ENCODE measurements around the gene TMEM139. TPM values are rescaled to one million over a fixed set of nuclear protein-coding genes. Genes with fewer than 3 reads are reported as not detected.
A peak's percentile ranks its signal among the peaks of the same experiment; 100 is the strongest.

TMEM139 gene
- total RNA-seq (36.7 TPM), polyA plus RNA-seq (ENCODE audit: insufficient read depth, low read depth, low replicate concordance) (108 TPM)
- long read RNA-seq, donor 1, partial matches to known transcripts, result 0 of 3 reads
- long read RNA-seq, donor 1, other reads (novel, unspliced or antisense), result 0 of 3 reads
- long read RNA-seq, donor 2, partial matches to known transcripts, result 7 of 18 reads
- long read RNA-seq, donor 2, other reads (novel, unspliced or antisense), result 0 of 18 reads
- long read RNA-seq, donor 3, transcript TMEM139-208 (2 exons, 510 nt), result major isoform, 8 of 32 reads
- long read RNA-seq, donor 3, transcript TMEM139-201 (3 exons, 2,383 nt), result minor isoform, 5 of 32 reads
- long read RNA-seq, donor 3, partial matches to known transcripts, result 16 of 32 reads
- long read RNA-seq, donor 3, other reads (novel, unspliced or antisense), result 0 of 32 reads
- long read RNA-seq, donor 4, transcript TMEM139-201 (3 exons, 2,383 nt), result major isoform, 6 of 29 reads
- long read RNA-seq, donor 4, partial matches to known transcripts, result 17 of 29 reads
- long read RNA-seq, donor 4, other reads (novel, unspliced or antisense), result 0 of 29 reads
- long read RNA-seq, donor 5, result 0 reads
- long read RNA-seq, donor 6, transcript TMEM139-208 (2 exons, 510 nt), result major isoform, 6 of 34 reads
- long read RNA-seq, donor 6, partial matches to known transcripts, result 24 of 34 reads
- long read RNA-seq, donor 6, other reads (novel, unspliced or antisense), result 0 of 34 reads
- long read RNA-seq, donor 7, partial matches to known transcripts, result 0 of 11 reads
- long read RNA-seq, donor 7, other reads (novel, unspliced or antisense), result 4 of 11 reads
- long read RNA-seq, donor 8, partial matches to known transcripts, result 15 of 25 reads
- long read RNA-seq, donor 8, other reads (novel, unspliced or antisense), result 0 of 25 reads
- long read RNA-seq, donor 9, transcript TMEM139-208 (2 exons, 510 nt), result major isoform, 5 of 7 reads
- long read RNA-seq, donor 9, partial matches to known transcripts, result 0 of 7 reads
- long read RNA-seq, donor 9, other reads (novel, unspliced or antisense), result 0 of 7 reads
- long read RNA-seq, donor 10, partial matches to known transcripts, result 0 of 11 reads
- long read RNA-seq, donor 10, other reads (novel, unspliced or antisense), result 0 of 11 reads

DNA sequence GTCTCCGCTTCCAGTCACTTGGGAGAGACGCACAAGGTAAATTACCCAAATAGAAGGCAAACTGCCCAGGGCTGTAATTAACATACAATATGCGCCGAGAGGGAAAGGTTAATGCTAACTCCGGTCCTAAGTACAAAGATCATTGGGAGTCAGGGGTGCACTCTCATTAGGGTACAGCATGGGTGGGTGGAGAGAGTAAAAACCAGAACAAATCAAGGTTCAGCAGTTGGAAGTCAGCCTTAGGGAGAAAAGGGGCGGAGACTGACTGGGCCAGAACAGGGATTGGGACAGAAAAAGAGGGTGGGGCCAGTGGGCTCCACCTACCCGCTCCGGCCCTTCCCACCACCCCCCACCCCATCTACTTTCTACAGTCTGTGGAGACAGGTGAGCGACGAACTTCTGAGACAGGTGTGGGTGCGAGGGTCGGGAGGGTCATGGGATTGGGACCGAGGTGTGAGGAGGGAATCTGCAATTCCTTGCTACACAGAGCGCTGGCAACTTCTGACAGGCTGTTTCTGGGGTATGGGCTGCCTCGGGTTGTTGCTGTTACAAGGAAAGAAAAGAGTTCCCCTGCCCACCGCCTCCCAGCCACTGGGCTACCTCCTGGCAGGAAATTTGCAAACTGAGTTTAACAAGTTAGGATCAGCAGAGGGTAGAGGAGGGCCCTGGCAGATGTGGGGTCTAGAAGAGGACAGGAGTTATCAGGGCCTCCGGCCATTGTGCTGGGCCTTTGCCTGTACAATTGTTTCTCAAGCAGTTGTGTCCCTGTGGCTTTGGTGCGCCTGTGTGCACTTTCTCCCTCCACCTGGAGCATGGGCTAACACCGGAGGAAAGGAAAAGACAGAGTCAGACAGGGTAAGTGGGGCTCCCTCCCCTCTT, at the start of gene TMEM139:
TSS of gene TMEM139 (plus strand) at position 368 of the 879 bp plus-strand sequence. CDS start 1,000 bp downstream, outside the sequence.
- H3K9me3 ChIP-seq (ENCODE audit: control insufficient read depth in 2 of 3, insufficient read depth in 1 of 3, low read length in 3 of 3), result no peaks in the 10 kb centered on the region
- H3K27me3 ChIP-seq (ENCODE audit: control insufficient read depth, insufficient read depth, low read length), result no peaks in the 10 kb centered on the region
- peak within 1 kb of the TSS; percentile 56 to 78 (median 75) for H3K4me3 ChIP-seq (ENCODE audit: low read length in 3 of 3)
- TF ChIP-seq, protein P1, sequence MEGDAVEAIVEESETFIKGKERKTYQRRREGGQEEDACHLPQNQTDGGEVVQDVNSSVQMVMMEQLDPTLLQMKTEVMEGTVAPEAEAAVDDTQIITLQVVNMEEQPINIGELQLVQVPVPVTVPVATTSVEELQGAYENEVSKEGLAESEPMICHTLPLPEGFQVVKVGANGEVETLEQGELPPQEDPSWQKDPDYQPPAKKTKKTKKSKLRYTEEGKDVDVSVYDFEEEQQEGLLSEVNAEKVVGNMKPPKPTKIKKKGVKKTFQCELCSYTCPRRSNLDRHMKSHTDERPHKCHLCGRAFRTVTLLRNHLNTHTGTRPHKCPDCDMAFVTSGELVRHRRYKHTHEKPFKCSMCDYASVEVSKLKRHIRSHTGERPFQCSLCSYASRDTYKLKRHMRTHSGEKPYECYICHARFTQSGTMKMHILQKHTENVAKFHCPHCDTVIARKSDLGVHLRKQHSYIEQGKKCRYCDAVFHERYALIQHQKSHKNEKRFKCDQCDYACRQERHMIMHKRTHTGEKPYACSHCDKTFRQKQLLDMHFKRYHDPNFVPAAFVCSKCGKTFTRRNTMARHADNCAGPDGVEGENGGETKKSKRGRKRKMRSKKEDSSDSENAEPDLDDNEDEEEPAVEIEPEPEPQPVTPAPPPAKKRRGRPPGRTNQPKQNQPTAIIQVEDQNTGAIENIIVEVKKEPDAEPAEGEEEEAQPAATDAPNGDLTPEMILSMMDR (IDR thresholded peaks at IDR 0.05; ENCODE audit: borderline replicate concordance, extremely low read depth, insufficient read depth), result no peak
- DNase-seq (peak; percentile 74 to 86 (median 84)), FAIRE-seq (peak; percentile 33)
- intact Hi-C loops (cut with DNase I), result no loop called here
- H3K36me3 ChIP-seq (ENCODE audit: control insufficient read depth in 2 of 3, insufficient read depth in 3 of 3, low read length in 3 of 3), result no peaks in the 10 kb centered on the region
- peak within 1 kb of the TSS; percentile 82 to 88 for H3K27ac ChIP-seq (ENCODE audit: low read depth in 2 of 2, low read length in 2 of 2)
- peaks cover 2 to 30% (median 10%) of the 10 kb centered on the region in 3 donors for H3K4me1 ChIP-seq (ENCODE audit: control insufficient read depth in 2 of 3, insufficient read depth in 2 of 3, low read depth in 1 of 3, low read length in 3 of 3)
- peak within 1 kb of the TSS in 2 of 3 donors; percentile 13 to 71 for H3K9ac ChIP-seq (ENCODE audit: low read length in 3 of 3)

DNA sequence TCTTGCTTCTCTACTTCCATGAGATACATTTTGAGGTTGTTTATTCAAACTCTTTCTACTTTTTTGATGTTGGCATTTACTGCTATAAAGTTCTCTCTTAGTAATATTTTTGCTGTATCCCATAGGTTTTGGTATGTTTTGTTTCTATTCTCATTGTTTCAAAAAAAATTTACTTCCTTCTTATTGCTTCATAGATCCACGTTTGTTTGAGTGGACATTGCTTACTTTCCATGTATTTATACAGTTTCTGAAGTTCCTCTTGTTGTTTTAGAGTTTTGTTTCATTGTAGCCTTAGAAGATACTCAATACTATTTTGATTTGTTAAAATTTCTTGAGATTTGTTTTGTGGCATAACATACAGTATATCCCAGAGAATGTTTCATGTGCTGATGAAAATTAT, 49.2 kb upstream of the TMEM139 start:
- H3K27ac ChIP-seq (ENCODE audit: low read depth in 2 of 2, low read length in 2 of 2), result no peak overlapping the region
- no peaks in the 10 kb centered on the region for H3K36me3 ChIP-seq (ENCODE audit: control insufficient read depth in 2 of 3, insufficient read depth in 3 of 3, low read length in 3 of 3)
- no peak for FAIRE-seq
- H3K4me1 ChIP-seq (ENCODE audit: control insufficient read depth in 2 of 3, insufficient read depth in 2 of 3, low read depth in 1 of 3, low read length in 3 of 3), result no peaks in the 10 kb centered on the region
- H3K27me3 ChIP-seq (ENCODE audit: control insufficient read depth, insufficient read depth, low read length), result no peaks in the 10 kb centered on the region
- H3K9ac ChIP-seq (ENCODE audit: low read length in 3 of 3), result no peak overlapping the region
- TF ChIP-seq, protein P1 (IDR thresholded peaks at IDR 0.05; ENCODE audit: borderline replicate concordance, extremely low read depth, insufficient read depth), result no peak
- peaks cover 0 to 4% (median 0%) of the 10 kb centered on the region in 3 donors for H3K9me3 ChIP-seq (ENCODE audit: control insufficient read depth in 2 of 3, insufficient read depth in 1 of 3, low read length in 3 of 3)
- H3K4me3 ChIP-seq (ENCODE audit: low read length in 3 of 3), result no peak overlapping the region
- intact Hi-C loops (cut with DNase I), result loop anchor here (10.0 kb wide), 1 partner anchor 179 kb away; no protein-coding TSS in a partner anchor
- DNase-seq, result no peak

DNA sequence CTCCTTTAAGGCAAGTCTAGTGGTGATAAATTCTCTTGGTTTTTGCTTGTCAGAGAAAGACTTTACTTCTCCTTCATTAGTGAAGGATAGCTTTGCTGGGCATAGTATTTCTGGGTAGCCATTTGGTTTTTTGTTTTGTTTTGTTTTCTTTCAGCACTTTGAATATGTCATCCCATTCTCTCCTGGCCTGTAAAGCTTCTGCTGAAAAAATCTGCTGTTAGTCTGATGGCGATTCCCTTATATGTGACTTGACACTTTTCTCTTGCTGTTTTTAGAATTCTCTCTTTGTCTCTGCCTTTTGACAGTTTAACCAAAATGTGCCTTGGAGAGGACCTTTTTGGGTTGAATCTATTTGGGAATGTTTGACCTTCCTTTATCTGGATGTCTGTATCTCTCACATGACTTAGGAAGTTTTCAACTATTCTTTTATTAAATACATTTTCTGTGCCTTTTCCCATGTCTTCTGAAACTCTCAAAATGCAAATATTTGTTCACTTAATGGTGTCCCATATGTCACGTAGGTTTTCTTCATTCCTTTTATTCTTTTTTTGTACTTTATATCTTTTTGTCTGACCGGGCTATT, 48.3 kb upstream of the TMEM139 start:
- Histone ChIP-seq H3K36me3 (ENCODE audit: control insufficient read depth in 2 of 3, insufficient read depth in 3 of 3, low read length in 3 of 3) (no peaks in the 10 kb centered on the region), H3K9ac (ENCODE audit: low read length in 3 of 3) (no peak overlapping the region), H3K9me3 (ENCODE audit: control insufficient read depth in 2 of 3, insufficient read depth in 1 of 3, low read length in 3 of 3) (no peaks in the 10 kb centered on the region), H3K4me1 (ENCODE audit: control insufficient read depth in 2 of 3, insufficient read depth in 2 of 3, low read depth in 1 of 3, low read length in 3 of 3) (peaks cover 0 to 2% (median 0%) of the 10 kb centered on the region in 3 donors), H3K27ac (ENCODE audit: low read depth in 2 of 2, low read length in 2 of 2) (no peak overlapping the region), H3K27me3 (ENCODE audit: control insufficient read depth, insufficient read depth, low read length) (no peaks in the 10 kb centered on the region), H3K4me3 (ENCODE audit: low read length in 3 of 3) (no peak overlapping the region)
- FAIRE-seq (no peak), DNase-seq (no peak)
- TF ChIP-seq, protein P1 (IDR thresholded peaks at IDR 0.05; ENCODE audit: borderline replicate concordance, extremely low read depth, insufficient read depth), result no peak
- intact Hi-C loops (cut with DNase I), result loop anchor here (10.0 kb wide), 1 partner anchor 178 kb away; no protein-coding TSS in a partner anchor

All from kidney (tissue), 22 donors.